SHP77 treated with DMSO at 0.1 percent for 48 hours (cell line): ENCODE measurements around the gene PRKN.

Experiments
- DNase-seq: peaks from one replicate; lab custom pipeline; 2025; lab: John Stamatoyannopoulos, UW

The PRKN gene

GRCh38 chr6:162238675-162239074 is 488.9 kb downstream of the PRKN start:
- DNase-seq: no peak

GRCh38 chr6:162237331-162237730 is 490.2 kb downstream of the PRKN start:
- DNase-seq: no peak

- DNase-seq: no peak
Measured at GRCh38 chr6:162234631-162235030, 492.9 kb downstream of the PRKN start.

GRCh38 chr6:162230147-162230752 is 497.3 kb downstream of the PRKN start:
- no peak for DNase-seq

GRCh38 chr6:162229093-162229492 is 498.5 kb downstream of the PRKN start:
- no peak for DNase-seq

GRCh38 chr6:162226803-162227202 is 500.8 kb downstream of the PRKN start:
- no peak for DNase-seq

- no peak for DNase-seq
Measured at GRCh38 chr6:162222521-162222920, 505.0 kb downstream of the PRKN start.

- DNase-seq: no peak
Measured at GRCh38 chr6:162220876-162221275, 506.7 kb downstream of the PRKN start.

- DNase-seq: no peak
Measured at GRCh38 chr6:162219266-162219665, 508.3 kb downstream of the PRKN start.

- no peak for DNase-seq
Measured at GRCh38 chr6:162217811-162218493, 509.6 kb downstream of the PRKN start.

- no peak for DNase-seq
Measured at GRCh38 chr6:162217058-162217457, 510.5 kb downstream of the PRKN start.

GRCh38 chr6:162211777-162212176 is 515.8 kb downstream of the PRKN start:
- DNase-seq: no peak

GRCh38 chr6:162211022-162211421 is 516.5 kb downstream of the PRKN start:
- DNase-seq: peak; percentile 64

- DNase-seq: no peak
Measured at GRCh38 chr6:162203287-162203686, 524.3 kb downstream of the PRKN start.

- no peak for DNase-seq
Measured at GRCh38 chr6:162200945-162201690, 526.4 kb downstream of the PRKN start.

- DNase-seq: no peak
Measured at GRCh38 chr6:162200041-162200440, 527.5 kb downstream of the PRKN start.

GRCh38 chr6:162198925-162199324 is 528.6 kb downstream of the PRKN start:
- DNase-seq: no peak

GRCh38 chr6:162198076-162198475 is 529.5 kb downstream of the PRKN start:
- DNase-seq: no peak

- DNase-seq: no peak
Measured at GRCh38 chr6:162195441-162195840, 532.1 kb downstream of the PRKN start.

- no peak for DNase-seq
Measured at GRCh38 chr6:162190981-162191380, 536.6 kb downstream of the PRKN start.

GRCh38 chr6:162187168-162187935 is 540.2 kb downstream of the PRKN start:
- DNase-seq: no peak

- no peak for DNase-seq
Measured at GRCh38 chr6:162184465-162184864, 543.1 kb downstream of the PRKN start.
